ENCODE data around the gene GIPC2. TPM values are rescaled to one million over a fixed set of nuclear protein-coding genes. Genes with fewer than 3 reads are reported as not detected.
"Not testable (repeated sequence)": the region's sequence is repeated elsewhere in the genome, so short reads cannot be mapped to it uniquely, and the experiment has no call there.

Gene GIPC2
- total RNA-seq, 2 experiments from 2014 or later: 0.17 TPM; not detected in 1

DNA sequence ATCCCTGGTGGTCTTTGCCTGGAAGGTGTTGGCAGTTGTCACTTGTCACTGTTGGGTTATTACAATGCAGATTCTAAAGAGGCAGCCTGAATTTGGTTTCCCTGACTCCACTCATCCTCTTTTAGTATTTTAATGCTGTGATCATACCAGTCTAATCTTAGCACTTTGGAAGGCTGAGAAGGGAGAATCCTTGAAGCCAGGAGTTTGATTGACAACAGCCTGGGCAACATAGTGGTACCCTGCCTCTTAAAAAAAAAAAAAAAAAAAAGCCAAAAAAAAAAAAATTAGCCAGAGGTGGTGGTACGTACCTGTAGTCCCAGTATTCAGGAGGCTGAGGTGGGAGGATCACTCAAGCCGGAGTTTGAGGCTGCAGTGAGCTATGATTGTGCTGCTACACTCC is 7.7 kb downstream of the GIPC2 start:
- Mint-ChIP-seq H3K36me3 (no peaks in the 10 kb centered on the region), H3K4me3 (no peak overlapping the region), H3K27me3 (peaks cover 10% of the 10 kb centered on the region), H3K9me3 (no peaks in the 10 kb centered on the region), H3K27ac (no peak overlapping the region), H3K4me1 (ENCODE audit: low read depth) (peaks cover 2% of the 10 kb centered on the region)
- no peak for DNase-seq
- intact Hi-C loops (cut with micrococcal nuclease): no loop called here
- ChIA-PET CTCF (no interaction called here), POLR2A (no interaction called here)

DNA sequence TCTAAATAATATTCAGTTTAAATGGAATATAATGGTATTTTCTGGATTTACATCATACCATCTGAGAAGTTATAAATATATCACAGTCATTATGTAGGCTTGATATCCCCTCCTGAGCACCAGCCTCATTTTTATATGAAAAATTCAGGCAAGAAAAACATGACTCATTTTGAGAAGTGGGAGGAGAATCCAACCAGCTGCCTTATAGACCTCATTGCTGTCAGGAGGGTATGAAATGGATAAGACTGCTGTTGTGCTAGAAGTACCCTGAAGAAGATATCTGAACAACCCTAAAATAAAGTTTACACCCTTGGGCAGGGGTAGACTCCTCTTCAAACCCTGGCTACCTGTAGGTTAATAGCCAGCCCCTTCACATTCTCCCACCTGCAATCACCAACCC is 8.8 kb downstream of the GIPC2 start:
- Mint-ChIP-seq H3K4me3 (no peak overlapping the region), H3K36me3 (no peaks in the 10 kb centered on the region), H3K27me3 (peaks cover 3% of the 10 kb centered on the region), H3K27ac (no peak overlapping the region), H3K4me1 (ENCODE audit: low read depth) (no peaks in the 10 kb centered on the region), H3K9me3 (no peaks in the 10 kb centered on the region)
- ChIA-PET POLR2A (no interaction called here), CTCF (no interaction called here)
- intact Hi-C loops (cut with micrococcal nuclease): no loop called here
- DNase-seq: no peak

DNA sequence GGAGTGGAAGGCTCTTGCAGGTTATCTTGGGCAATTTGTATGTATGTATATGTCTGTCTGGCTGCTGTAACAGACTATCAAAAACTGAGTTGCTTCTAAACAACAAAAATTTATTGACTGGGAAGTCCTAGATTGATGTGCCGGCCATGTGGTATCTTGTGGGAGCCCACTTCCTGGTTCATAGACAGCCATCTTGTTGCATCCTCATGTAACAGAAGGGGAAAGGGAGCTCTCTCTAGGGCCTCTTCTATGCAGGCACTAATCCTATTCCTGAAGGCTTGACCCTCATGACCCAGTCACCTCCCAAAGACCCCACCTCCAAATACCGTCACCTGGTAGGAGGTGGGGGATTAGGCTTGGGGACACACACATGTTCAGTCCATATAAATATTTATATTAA is 9.2 kb downstream of the GIPC2 start:
- Mint-ChIP-seq H3K4me3 (no peak overlapping the region), H3K27me3 (peaks cover 3% of the 10 kb centered on the region), H3K27ac (no peak overlapping the region), H3K36me3 (no peaks in the 10 kb centered on the region), H3K9me3 (no peaks in the 10 kb centered on the region), H3K4me1 (ENCODE audit: low read depth) (no peaks in the 10 kb centered on the region)
- ChIA-PET POLR2A (no interaction called here), CTCF (no interaction called here)
- intact Hi-C loops (cut with micrococcal nuclease): no loop called here
- DNase-seq: no peak

DNA sequence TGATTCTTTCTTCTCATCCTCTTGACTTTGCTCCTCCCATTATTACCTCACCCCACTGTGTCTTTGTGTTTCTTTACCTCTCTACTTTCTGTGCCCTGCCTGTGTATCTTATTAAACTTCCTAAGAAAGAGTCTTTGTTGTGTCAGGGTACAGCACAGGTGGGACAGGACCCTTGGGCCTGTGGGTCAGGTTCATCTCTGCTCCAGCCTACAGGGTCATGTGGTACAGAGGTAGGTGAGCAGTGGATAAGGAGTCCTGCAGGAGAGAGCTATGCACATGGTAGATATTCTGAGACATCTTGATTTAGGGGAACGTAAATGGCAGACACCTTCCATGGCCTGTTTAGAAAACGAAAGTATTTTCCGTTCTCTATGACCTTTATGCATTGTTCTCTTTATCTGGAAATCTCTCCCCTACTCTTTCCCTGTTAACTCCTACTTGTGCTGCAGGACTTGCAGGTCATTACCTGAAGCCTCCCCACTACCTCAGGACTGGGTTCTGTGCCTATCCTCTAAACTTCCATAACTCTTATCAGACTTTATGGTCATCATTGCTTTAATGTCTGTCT is 9.9 kb downstream of the GIPC2 start:
- no peaks in the 10 kb centered on the region for H3K4me1 Mint-ChIP-seq (ENCODE audit: low read depth)
- H3K27ac Mint-ChIP-seq: no peak overlapping the region
- no peaks in the 10 kb centered on the region for H3K36me3 Mint-ChIP-seq
- no peaks in the 10 kb centered on the region for H3K9me3 Mint-ChIP-seq
- H3K4me3 Mint-ChIP-seq: no peak overlapping the region
- peaks cover 3% of the 10 kb centered on the region for H3K27me3 Mint-ChIP-seq
- CTCF ChIA-PET: no interaction called here
- no peak for DNase-seq
- POLR2A ChIA-PET: no interaction called here
- intact Hi-C loops (cut with micrococcal nuclease): no loop called here

DNA sequence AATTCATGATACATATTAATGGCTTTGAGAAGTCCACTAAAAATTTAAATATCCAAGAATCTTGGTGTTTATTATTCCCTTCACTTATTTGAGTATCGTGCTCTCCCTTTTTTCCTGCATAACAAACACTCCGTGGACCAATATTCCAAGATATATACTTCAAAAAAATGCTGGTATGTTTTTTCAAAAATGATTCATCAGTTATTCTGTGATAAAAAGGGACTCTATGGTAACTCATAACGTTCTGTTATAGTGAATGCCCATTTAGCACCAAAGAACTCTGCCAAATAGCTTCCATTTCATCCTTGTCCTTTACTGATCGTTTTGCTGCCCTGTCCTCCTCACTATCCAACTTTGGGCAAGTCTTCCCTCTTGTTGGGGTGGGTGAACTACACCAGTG is 12.9 kb downstream of the GIPC2 start:
- DNase-seq: no peak
- Mint-ChIP-seq H3K27me3 (no peaks in the 10 kb centered on the region), H3K4me3 (no peak overlapping the region), H3K36me3 (no peaks in the 10 kb centered on the region), H3K9me3 (no peaks in the 10 kb centered on the region), H3K4me1 (ENCODE audit: low read depth) (no peaks in the 10 kb centered on the region), H3K27ac (no peak overlapping the region)
- ChIA-PET CTCF (no interaction called here), POLR2A (no interaction called here)
- intact Hi-C loops (cut with micrococcal nuclease): no loop called here

DNA sequence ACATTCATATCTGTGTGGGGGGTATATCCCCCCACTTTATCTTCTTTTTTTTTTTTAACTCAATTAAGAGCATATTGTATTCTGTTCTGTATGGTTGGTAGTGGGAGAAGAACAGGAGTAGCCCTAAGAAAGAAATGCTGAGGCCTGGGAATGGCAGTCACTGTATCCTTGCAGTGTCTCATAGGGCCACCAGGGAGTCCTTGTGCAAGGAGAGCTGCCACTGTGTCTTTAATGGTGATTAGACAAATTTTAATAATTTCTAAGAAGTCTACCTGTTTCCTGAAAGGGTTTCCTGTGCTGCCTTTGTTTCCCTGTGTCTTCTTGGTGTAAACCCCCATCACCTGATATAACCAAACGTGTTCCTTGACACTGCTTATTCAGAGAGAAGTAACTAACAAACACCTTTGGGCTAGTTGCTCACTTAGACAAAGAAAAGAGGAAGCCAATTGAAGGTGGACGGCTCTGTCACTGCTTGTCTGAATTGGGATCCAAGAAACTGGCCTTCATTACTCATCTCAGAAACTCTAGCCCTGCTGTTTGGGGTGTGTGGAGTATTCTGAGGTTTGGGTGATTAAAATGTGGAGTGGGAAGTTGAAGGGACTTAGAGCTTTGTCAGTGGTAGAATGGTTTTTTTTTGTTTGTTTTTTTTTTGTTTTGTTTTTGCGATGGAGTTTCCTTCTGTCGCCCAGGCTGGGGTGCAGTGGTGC is 15.2 kb downstream of the GIPC2 start:
- intact Hi-C loops (cut with micrococcal nuclease): no loop called here
- no peaks in the 10 kb centered on the region for H3K4me1 Mint-ChIP-seq (ENCODE audit: low read depth)
- POLR2A ChIA-PET: no interaction called here

DNA sequence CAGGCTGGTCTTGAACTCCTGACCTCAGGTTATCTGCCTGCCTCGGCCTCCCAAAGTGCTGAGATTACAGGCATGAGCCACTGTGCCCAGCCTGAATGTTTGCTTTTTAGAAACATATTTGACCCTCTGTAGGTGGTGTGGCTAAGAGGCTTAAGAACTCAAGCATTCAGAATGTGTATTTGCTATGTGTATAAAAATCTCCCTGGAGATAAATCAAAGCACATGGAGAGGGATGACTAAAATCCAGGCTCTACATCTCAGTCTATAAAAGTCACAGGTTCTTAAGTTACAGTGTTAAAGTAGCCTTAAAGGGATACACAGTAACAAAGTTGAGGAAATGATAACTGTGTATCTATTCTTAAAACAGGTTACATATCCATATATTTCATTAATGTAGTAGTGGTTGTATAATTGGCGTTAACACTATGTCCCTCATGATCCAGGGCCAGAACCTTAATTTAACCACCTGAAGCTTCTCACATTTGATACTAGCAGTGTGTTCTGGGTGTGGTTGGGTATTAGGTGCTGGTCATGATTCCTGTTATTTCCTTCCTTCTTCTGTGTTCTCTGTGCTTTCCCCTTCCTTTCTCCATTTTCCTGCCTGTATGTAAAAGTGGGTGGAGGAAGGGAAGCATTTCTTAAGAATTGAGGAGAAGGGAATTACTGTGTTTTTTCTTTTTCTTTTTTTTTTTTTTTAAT is 16.2 kb downstream of the GIPC2 start:
- Mint-ChIP-seq H3K4me3 (no peak overlapping the region), H3K27ac (no peak overlapping the region), H3K36me3 (no peaks in the 10 kb centered on the region), H3K9me3 (no peaks in the 10 kb centered on the region), H3K4me1 (ENCODE audit: low read depth) (no peaks in the 10 kb centered on the region), H3K27me3 (peaks cover 1% of the 10 kb centered on the region)
- intact Hi-C loops (cut with micrococcal nuclease): no loop called here
- DNase-seq: no peak
- POLR2A ChIA-PET: no interaction called here
- CTCF ChIA-PET: interaction anchor here (0.6 kb wide), 1 partner anchor 68 kb away, joined by 4 read pairs; no protein-coding TSS in a partner anchor

More for the DNA sequence above, 15.2 kb downstream of the GIPC2 start:
- Mint-ChIP-seq H3K36me3 (no peaks in the 10 kb centered on the region), H3K27ac (no peak overlapping the region), H3K27me3 (peaks cover 1% of the 10 kb centered on the region), H3K4me3 (no peak overlapping the region), H3K9me3 (no peaks in the 10 kb centered on the region)
- CTCF ChIA-PET: interaction anchor here (0.6 kb wide), 1 partner anchor 67 kb away, joined by 4 read pairs; no protein-coding TSS in a partner anchor
- DNase-seq: no peak

DNA sequence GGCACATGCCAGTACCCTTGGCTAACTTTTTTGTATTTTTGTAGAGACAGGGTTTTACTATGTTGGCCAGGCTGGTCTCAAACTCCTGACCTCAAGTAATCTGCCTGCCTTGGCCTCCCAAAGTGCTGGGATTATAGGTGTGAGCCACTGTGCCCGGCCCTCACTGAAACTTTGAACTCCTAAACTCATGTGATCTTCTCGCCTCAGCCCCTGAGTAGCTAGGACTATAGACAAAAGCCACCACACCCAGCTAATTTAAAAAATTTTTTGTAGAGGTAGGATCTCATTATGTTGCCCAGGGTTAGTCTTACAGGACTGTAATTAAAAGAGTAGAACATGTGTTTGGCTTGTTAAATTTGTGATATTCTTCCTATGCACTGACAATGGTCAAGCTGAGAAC is 19.1 kb downstream of the GIPC2 start:
- CTCF ChIA-PET; H3K4me3 Mint-ChIP-seq; H3K9me3 Mint-ChIP-seq; POLR2A ChIA-PET; H3K27me3 Mint-ChIP-seq; DNase-seq; H3K4me1 Mint-ChIP-seq (ENCODE audit: low read depth); H3K27ac Mint-ChIP-seq; intact Hi-C loops (cut with micrococcal nuclease); H3K36me3 Mint-ChIP-seq: not testable (repeated sequence)

DNA sequence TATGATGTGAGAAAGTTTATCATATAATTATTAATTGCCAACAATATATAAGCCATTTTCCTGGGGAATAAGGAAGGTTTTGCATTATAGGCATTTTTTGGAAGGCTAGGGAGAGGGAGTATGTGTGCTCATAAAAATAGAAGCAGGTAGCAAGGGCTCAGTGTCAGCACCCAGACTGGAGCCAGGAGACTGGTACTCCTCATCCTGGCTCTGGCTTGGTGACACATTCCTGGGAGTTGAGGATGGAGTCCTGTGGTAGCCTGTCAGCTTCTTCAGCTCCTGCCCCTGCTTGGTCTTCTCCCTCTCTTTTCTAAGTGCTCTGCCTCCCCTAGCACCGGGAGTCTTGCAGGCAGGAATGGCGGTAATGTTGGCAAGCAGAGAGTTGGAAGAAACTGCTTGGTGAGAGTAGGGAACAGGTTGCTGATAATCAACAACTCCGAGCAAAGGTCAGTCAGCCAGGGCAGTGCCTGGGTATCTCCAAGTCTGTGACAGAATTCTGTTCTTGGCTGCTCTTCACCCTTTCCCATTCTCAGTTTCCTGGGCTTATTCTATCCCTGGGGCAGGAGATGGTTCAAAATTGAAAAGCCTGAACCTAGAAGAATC is 23.0 kb downstream of the GIPC2 start:
- intact Hi-C loops (cut with micrococcal nuclease): no loop called here
- no peak for DNase-seq
- no peak overlapping the region for H3K27ac Mint-ChIP-seq
- ChIA-PET CTCF (no interaction called here), POLR2A (no interaction called here)
- peaks cover 10% of the 10 kb centered on the region for H3K27me3 Mint-ChIP-seq
- no peak overlapping the region for H3K4me3 Mint-ChIP-seq
- H3K36me3 Mint-ChIP-seq: no peaks in the 10 kb centered on the region
- no peaks in the 10 kb centered on the region for H3K9me3 Mint-ChIP-seq
- H3K4me1 Mint-ChIP-seq (ENCODE audit: low read depth): peaks cover 5% of the 10 kb centered on the region

DNA sequence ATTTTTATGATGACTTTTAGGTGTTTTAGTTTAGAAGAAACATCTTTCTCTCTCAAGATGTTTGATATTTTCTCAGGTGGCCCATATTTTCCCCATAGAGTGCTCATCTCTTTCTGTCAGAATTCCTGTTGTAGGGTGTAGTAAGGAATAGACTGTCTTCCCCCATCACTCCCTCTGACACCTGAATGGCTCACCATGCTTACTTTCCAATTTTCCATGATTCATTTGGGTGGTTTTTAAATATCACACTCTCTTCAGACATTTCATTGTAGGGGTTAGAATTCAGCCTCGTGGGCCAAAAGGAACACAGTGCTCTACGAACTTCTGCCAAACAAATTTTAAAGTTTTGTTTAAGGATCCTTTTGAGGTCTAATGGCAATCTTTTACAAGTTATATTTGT is 24.0 kb downstream of the GIPC2 start:
- POLR2A ChIA-PET: no interaction called here
- intact Hi-C loops (cut with micrococcal nuclease): loop anchor here (2.0 kb wide), 1 partner anchor 65 kb away; the partner anchor contains the start of gene DNAJB4
- no peak overlapping the region for H3K4me3 Mint-ChIP-seq
- peaks cover 9% of the 10 kb centered on the region for H3K27me3 Mint-ChIP-seq
- peaks cover 5% of the 10 kb centered on the region for H3K4me1 Mint-ChIP-seq (ENCODE audit: low read depth)
- CTCF ChIA-PET: no interaction called here
- no peaks in the 10 kb centered on the region for H3K9me3 Mint-ChIP-seq
- no peak overlapping the region for H3K27ac Mint-ChIP-seq
- no peak for DNase-seq
- H3K36me3 Mint-ChIP-seq: no peaks in the 10 kb centered on the region

DNA sequence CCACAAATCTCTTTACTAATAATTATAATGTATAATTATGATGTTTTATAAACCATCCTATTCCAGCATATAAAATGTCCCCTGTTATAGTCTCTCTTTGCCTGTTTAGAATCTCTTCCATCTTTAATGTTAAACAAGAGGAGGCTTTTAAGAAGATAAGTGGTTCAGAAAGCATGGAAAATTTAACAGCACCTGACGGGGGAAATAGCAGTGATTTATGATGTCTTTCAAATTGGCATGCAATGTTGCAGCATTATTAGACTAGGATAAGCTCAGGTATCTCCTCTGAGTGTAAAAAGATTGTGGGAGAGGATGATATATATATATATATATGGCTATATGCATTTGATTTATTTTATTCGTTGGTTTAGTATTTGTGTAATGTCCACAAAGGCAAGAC is 24.4 kb downstream of the GIPC2 start:
- CTCF ChIA-PET: no interaction called here
- POLR2A ChIA-PET: interaction anchor here (1.1 to 1.8 kb wide), 2 partner anchors 66 to 92 kb away, joined by 4 to 7 read pairs; partner anchors contain the start of genes DNAJB4 and FUBP1
- intact Hi-C loops (cut with micrococcal nuclease): loop anchor here (2.0 kb wide), 1 partner anchor 65 kb away; the partner anchor contains the start of gene DNAJB4
- Mint-ChIP-seq H3K4me1 (ENCODE audit: low read depth) (peaks cover 5% of the 10 kb centered on the region), H3K36me3 (no peaks in the 10 kb centered on the region), H3K27ac (no peak overlapping the region), H3K27me3 (peaks cover 9% of the 10 kb centered on the region), H3K4me3 (no peak overlapping the region), H3K9me3 (no peaks in the 10 kb centered on the region)
- DNase-seq: no peak

DNA sequence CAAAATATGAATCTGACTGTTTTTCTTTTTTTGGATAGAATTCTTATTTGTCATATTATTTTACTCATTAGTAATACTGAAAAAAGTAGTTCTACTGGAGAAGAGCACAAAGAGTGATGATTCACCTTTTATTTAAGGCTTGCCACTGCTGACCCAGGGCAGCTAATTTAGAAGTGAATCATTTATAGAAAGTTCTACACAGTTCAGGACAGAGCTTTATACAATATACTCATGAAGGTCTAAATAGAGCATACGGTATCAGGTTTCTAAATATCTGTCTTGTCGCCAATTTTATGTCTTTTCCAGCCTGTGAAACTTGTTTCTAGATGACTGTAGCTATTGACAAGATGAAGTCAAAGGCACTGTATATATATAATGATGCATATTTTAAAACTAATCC is 25.0 kb downstream of the GIPC2 start:
- peaks cover 9% of the 10 kb centered on the region for H3K27me3 Mint-ChIP-seq
- ChIA-PET POLR2A (interaction anchor here (1.1 to 1.8 kb wide), 2 partner anchors 66 to 92 kb away, joined by 4 to 7 read pairs; partner anchors contain the start of genes DNAJB4 and FUBP1), CTCF (no interaction called here)
- no peaks in the 10 kb centered on the region for H3K9me3 Mint-ChIP-seq
- no peaks in the 10 kb centered on the region for H3K36me3 Mint-ChIP-seq
- H3K4me3 Mint-ChIP-seq: no peak overlapping the region
- no peak overlapping the region for H3K27ac Mint-ChIP-seq
- intact Hi-C loops (cut with micrococcal nuclease): loop anchor here (2.0 kb wide), 1 partner anchor 66 kb away; the partner anchor contains the start of gene DNAJB4
- no peak for DNase-seq
- H3K4me1 Mint-ChIP-seq (ENCODE audit: low read depth): peaks cover 5% of the 10 kb centered on the region
